Skeletal muscle tissue (tissue), 4 donors: ENCODE measurements around the gene DAB1. TPM values are rescaled to one million over a fixed set of nuclear protein-coding genes. Genes with fewer than 3 reads are reported as not detected.

ENCODE experiments used
- H3K27ac ChIP-seq: one replicate; pipeline ENCODE4 v1.7.0; 2013; ENCODE audit warnings: mild to moderate bottlenecking, low read depth, low read length, inconsistent platforms
- H3K27me3 ChIP-seq, 3 donors: one replicate each; pipeline ENCODE4 v1.7.0; 2013; ENCODE audit warnings: low read length in 3 of 3; ENCODE audit not compliant: control insufficient read depth in 3 of 3, insufficient read depth in 3 of 3
- H3K36me3 ChIP-seq, 3 donors: one replicate each; pipeline ENCODE4 v1.7.0; 2013; ENCODE audit warnings: low read length in 3 of 3; ENCODE audit not compliant: control insufficient read depth in 3 of 3, insufficient read depth in 3 of 3
- H3K4me1 ChIP-seq, 3 donors: one replicate each; pipeline ENCODE4 v1.7.0; 2013; ENCODE audit warnings: low read length in 3 of 3, mild to moderate bottlenecking in 3 of 3; ENCODE audit not compliant: control insufficient read depth in 3 of 3, insufficient read depth in 3 of 3
- H3K4me3 ChIP-seq, 3 donors: one replicate each; pipeline ENCODE4 v1.7.0; 2013; ENCODE audit warnings: low read length in 3 of 3
- H3K9ac ChIP-seq, 3 donors: one replicate each; pipeline ENCODE4 v1.7.0; 2013; ENCODE audit warnings: low read length in 3 of 3, mild to moderate bottlenecking in 3 of 3, moderate library complexity in 2 of 3, low read depth in 1 of 3
- H3K9me3 ChIP-seq, 3 donors: one replicate each; pipeline ENCODE4 v1.7.0; 2013; ENCODE audit warnings: low read length in 3 of 3; ENCODE audit not compliant: control insufficient read depth in 3 of 3
- total RNA-seq: library from RNA; depleted of rRNA; stranded (reverse); fragments of >200 nt; gene quantifications from one replicate; pipeline ENCODE4 v1.2.3, GENCODE V29; 2014
- donor health status: Osteomylitis.

The DAB1 gene
- total RNA-seq, 1 donor from 2014 or later = 1.6 TPM

DNA sequence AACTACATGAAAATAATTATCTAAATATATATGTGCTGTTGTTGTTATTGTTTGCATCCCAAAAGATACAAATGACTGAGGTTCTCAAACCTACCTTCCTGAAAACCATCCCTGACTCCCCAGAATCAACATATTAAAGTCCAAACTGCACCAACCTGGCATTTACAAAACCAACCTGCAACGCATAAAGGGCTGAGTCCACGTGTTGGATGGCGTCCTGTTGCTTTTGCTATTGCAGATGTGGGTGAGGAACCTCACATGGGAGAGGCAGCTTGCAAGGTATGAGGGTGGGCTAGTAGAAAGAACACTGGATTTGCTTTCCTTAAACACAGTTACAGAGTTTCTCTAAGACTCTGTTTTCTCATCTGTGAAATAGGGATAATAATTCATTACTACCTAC is 456.5 kb downstream of the DAB1 start:
- Histone ChIP-seq H3K27me3 (peaks cover 0 to 5% (median 0%) of the 10 kb centered on the region in 3 donors), H3K9me3 (peaks cover 0 to 5% (median 0%) of the 10 kb centered on the region in 3 donors), H3K36me3 (no peaks in the 10 kb centered on the region), H3K4me3 (no peak overlapping the region), H3K4me1 (no peaks in the 10 kb centered on the region), H3K27ac (no peak overlapping the region), H3K9ac (no peak overlapping the region)

DNA sequence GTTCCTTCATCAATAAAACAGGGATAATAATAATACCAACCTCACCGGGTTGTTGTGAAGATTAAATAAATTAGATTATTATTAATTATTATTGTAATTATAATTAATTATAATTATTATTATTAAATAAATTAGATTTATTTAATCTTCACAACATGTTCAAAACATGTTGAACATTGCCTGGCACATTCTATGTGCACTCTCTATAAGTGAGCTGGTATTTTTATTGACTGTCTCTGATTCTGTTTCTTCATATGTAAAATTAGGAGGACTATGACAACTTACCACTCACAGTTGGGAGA is 457.2 kb downstream of the DAB1 start:
- H3K9ac ChIP-seq = no peak overlapping the region
- peaks cover 0 to 5% (median 0%) of the 10 kb centered on the region in 3 donors for H3K27me3 ChIP-seq
- no peak overlapping the region for H3K4me3 ChIP-seq
- no peaks in the 10 kb centered on the region for H3K36me3 ChIP-seq
- no peak overlapping the region for H3K27ac ChIP-seq
- peaks cover 0 to 5% (median 0%) of the 10 kb centered on the region in 3 donors for H3K9me3 ChIP-seq
- no peaks in the 10 kb centered on the region for H3K4me1 ChIP-seq

DNA sequence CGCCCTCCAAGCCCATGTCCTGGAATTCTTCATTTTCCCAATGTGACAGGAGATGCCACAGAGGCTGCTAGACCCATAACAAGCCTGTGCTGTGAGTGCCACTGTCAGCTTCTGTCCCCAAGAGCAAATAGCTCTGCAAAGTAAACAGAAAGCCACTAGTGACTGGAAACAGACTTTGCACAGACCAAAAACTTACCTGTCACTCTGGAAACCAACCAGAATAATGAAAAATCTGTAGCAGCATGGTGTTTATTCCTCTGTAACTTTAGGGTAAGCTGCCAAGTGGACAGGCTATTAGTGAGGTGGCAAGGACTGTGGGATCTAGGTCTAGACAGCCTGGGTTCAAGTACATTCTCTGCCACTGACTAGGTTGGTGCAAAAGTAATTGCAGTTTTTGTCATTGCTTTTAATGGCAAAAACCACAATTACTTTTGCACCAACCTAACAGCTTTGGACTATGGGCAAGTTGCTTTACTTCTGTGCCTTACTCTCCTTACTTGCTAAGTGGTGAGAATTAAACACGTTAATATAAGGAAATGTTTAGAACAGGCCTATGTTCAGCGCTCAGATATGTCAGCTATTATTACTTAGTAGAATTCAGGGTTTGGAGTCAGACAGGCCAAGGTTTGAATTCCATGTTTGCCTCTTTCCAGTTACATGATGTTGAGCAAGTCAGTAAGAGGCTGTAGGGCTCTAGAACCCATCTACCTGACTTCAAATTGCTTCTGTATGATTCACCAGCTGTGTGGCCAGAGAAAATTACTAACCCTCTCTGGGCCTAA is 457.8 kb downstream of the DAB1 start, which contains the start of gene C8B:
TSS of gene C8B (minus strand) at position 100 of the 782 bp plus-strand sequence. CDS start at position 33, 67 bp downstream.
- Histone ChIP-seq H3K9ac (no peak within 1 kb of the TSS), H3K9me3 (peaks cover 0 to 5% (median 0%) of the 10 kb centered on the region in 3 donors), H3K27ac (no peak within 1 kb of the TSS), H3K4me1 (no peaks in the 10 kb centered on the region), H3K36me3 (no peaks in the 10 kb centered on the region), H3K27me3 (peaks cover 0 to 5% (median 0%) of the 10 kb centered on the region in 3 donors), H3K4me3 (no peak within 1 kb of the TSS)

DNA sequence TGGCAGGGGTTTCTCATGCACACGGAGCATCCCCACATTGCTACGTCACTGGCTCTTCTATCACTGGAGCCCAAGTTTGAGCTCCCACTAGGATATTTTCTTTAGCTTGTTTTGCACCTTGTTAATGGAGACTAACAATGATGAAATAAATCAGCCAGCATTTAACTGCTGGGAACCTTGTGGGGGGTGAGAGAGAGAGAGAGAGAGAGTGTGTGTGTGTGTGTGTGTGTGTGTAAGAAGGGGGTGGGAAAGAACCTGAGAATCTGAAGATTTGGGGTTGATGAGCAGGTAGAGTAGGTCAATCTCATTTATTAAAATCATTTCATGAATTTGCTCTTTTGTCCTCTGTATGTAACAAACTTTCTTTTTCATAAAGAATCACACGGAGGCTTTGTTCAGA is 458.7 kb downstream of the DAB1 start:
- Histone ChIP-seq H3K36me3 (no peaks in the 10 kb centered on the region), H3K27me3 (peaks cover 0 to under 1% (median 0%) of the 10 kb centered on the region in 3 donors), H3K9me3 (peaks cover 0 to 5% (median 0%) of the 10 kb centered on the region in 3 donors), H3K27ac (no peak overlapping the region), H3K4me3 (no peak overlapping the region), H3K9ac (no peak overlapping the region), H3K4me1 (no peaks in the 10 kb centered on the region)

DNA sequence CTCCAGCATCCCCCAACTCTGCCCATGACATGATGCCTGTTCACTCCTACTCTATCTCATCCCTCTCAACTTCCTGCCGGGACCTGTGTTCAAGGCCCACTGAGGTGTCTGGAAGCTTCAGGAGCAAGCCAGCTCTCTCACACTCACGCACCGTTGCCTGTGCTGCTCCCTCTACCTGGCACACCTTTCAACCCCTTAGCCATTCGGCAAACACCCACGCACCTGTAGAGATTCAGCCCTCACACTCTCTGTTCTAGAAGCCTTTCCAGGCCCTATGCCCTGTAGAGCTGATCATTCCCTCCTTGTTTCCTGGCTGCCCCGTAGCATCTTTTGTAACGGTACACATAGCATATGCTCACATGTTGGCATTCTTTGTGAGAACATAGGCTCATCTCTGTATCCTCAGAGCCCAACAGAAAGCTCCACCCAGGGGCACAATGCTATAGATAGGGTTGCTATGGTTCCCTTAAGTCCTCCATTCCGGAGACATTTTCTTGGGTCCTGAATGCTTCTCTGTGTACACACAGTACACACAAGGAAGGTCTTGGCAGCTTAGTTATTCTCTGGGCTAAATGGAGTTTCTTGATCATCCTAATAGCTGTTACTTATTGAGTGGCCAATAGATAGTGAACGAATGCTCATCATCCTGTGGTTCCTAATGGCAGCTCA is 459.4 kb downstream of the DAB1 start:
- Histone ChIP-seq H3K9ac (no peak overlapping the region), H3K9me3 (peaks cover 0 to 5% (median 0%) of the 10 kb centered on the region in 3 donors), H3K27me3 (no peaks in the 10 kb centered on the region), H3K27ac (no peak overlapping the region), H3K4me1 (no peaks in the 10 kb centered on the region), H3K4me3 (no peak overlapping the region), H3K36me3 (no peaks in the 10 kb centered on the region)

DNA sequence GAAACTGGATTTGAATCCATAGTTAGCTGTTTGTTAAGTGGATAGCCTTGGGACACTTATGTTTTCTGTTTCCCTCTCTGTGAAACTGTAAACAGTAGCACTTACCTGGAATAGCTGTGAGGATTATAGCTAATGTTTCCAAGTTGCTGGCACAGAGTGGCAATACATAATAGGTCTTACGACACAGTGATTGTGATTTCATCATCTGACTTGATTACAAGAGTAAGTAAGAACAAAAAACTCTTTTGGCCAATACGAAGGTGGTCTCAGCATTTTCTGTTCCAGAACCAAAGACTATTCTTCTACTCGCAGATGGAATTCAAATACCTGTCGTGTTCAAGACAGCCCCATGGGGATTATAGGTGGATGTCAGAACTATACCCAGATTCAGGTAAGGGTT is 460.2 kb downstream of the DAB1 start:
- Histone ChIP-seq H3K4me1 (no peaks in the 10 kb centered on the region), H3K27ac (no peak overlapping the region), H3K36me3 (no peaks in the 10 kb centered on the region), H3K4me3 (no peak overlapping the region), H3K9me3 (no peaks in the 10 kb centered on the region), H3K9ac (no peak overlapping the region), H3K27me3 (no peaks in the 10 kb centered on the region)

DNA sequence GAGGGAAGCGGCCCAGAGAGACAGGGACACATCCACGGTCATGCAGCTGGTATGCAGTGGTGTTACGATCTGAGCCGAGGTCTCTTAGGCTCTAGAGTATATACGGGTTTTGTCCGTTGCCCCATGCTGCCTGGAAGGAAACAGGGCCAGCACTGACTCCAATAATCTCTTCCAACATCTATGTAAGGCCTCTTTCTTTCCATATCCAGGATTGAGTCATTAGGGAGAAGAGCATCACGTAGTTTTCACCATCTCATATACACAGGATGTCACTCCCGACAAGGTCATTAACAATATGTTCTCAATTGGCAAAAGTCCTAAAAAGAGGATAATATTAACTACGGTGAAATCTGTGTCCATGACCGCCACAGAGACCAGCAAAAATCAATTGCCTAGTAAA is 462.4 kb downstream of the DAB1 start:
- H3K4me1 ChIP-seq = no peaks in the 10 kb centered on the region
- no peak overlapping the region for H3K4me3 ChIP-seq
- H3K9me3 ChIP-seq = no peaks in the 10 kb centered on the region
- no peaks in the 10 kb centered on the region for H3K36me3 ChIP-seq
- no peaks in the 10 kb centered on the region for H3K27me3 ChIP-seq
- H3K9ac ChIP-seq = no peak overlapping the region
- H3K27ac ChIP-seq = no peak overlapping the region

DNA sequence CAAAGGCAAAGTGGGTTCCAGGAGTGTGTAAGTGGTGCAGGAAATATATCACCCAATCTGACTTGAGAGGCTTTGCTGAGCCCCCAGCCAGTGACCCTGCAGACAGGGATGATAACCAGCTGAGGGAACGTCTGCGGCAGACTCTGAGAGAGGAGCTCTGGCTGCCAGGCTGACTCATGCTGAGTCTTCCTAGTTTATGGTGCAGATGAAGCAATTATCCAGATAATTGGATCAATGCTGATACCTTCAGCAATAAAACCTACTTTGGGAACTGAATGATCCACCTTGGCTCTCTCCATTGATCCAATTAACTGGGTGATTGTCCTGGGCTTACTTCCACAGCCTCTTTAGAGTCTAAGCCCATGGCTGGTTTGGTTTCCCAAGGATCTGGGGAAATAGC is 465.3 kb downstream of the DAB1 start:
- no peak overlapping the region for H3K9ac ChIP-seq

DNA sequence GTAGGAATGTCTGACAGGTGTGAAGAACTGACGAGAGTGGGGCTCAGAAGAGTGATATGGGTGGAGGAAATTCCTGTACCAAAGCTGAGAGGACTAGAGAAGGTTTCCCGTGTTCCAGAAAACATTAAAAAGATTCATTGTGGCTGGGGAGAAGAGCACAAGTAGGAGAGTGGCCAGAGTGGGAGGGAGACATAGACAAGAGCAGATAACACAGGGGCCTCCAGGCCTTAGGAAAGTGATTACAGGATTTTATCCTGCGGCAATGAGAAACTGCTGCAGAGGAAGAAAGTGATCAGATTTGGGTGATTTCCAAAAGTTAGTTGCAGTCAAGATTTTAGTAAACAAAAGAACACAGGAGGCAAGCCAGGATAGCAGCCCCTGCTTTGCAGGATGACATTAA is 465.9 kb downstream of the DAB1 start:
- H3K27me3 ChIP-seq = peaks cover 0 to 3% (median 0%) of the 10 kb centered on the region in 3 donors
- no peaks in the 10 kb centered on the region for H3K4me1 ChIP-seq
- H3K36me3 ChIP-seq = no peaks in the 10 kb centered on the region
- no peak overlapping the region for H3K9ac ChIP-seq
- no peaks in the 10 kb centered on the region for H3K9me3 ChIP-seq
- H3K27ac ChIP-seq = no peak overlapping the region
- H3K4me3 ChIP-seq = no peak overlapping the region

More for the DNA sequence above, 465.3 kb downstream of the DAB1 start:
- Histone ChIP-seq H3K27me3 (peaks cover 0 to under 1% (median 0%) of the 10 kb centered on the region in 3 donors), H3K4me1 (no peaks in the 10 kb centered on the region), H3K4me3 (no peak overlapping the region), H3K36me3 (no peaks in the 10 kb centered on the region), H3K27ac (no peak overlapping the region), H3K9me3 (no peaks in the 10 kb centered on the region)

DNA sequence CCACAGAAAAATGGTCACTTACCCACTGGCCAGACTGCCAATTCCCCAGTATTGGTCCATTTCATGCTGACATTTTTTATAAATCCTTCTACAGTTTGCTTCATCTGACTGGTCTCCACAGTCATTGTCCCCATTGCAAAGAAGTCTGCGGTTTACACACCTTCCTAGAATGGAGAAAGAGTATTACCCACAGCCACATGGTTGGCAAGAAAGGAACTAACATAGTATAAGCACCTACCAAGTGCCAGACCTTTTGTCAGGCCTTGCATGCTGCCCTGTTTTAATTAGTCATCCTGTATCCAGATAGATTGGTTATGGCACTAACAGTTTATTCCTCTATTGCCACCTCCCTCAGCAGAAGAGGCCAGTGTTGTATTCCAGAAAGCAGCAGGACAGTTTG is 469.2 kb downstream of the DAB1 start:
- no peaks in the 10 kb centered on the region for H3K4me1 ChIP-seq
- H3K9ac ChIP-seq = no peak overlapping the region
- H3K27me3 ChIP-seq = peaks cover 0 to 3% (median 0%) of the 10 kb centered on the region in 3 donors
- H3K4me3 ChIP-seq = no peak overlapping the region
- no peaks in the 10 kb centered on the region for H3K36me3 ChIP-seq
- H3K27ac ChIP-seq = no peak overlapping the region
- H3K9me3 ChIP-seq = no peaks in the 10 kb centered on the region
